Measurements from ENCODE around the gene BRME1. TPM values are rescaled to one million over a fixed set of nuclear protein-coding genes. Genes with fewer than 3 reads are reported as not detected.
A peak's percentile ranks its signal among the peaks of the same experiment; 100 is the strongest.

The BRME1 gene
- total and polyA plus RNA-seq, 2 of the 13 experiments (the other 11 are each of a cell fraction or from before 2014, with no cell fraction given), result 0.74 to 1.5 TPM

DNA sequence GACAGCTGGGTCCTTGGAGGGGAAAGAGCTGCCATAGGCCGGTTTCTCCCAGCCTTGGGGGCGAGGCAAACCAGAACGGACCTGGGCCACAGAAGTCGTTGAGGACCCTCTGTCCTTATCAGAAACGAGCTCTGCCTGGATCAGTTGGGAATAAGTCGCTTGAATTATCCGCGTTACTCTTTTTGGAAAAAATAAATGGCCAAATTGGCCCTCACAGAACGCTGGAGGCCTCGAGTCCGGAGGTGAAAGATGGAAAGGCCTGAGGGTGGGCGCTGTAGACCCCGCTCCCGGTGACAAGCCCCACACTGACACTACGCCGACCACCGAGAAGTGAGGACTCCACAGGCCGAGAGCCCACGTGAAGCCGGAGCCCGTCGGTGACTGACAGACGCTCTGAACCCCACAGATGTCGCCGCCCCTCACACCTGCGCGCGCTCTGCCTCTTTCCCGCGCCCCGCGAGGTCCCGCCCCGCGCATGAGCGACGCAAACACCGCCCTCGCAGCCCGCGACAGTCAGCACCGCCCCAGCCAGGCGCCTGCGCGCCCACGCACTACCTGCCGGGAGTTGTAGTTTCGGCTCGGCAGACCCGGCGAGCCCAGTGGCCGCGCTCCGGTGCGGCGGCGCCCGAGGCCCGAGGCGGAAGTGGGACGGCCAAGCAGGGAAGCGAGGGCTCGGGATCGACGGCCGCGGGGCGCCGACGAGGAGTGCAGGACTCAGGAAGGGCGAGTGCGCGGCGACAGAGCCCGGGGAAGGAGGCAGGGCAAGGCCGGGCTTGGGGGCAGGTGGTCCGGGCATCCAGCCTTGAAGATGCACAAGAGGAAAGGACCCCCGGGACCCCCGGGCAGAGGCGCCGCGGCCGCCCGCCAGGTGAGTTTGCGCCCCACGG, at the start of gene BRME1, which contains the start of gene CC2D1A (continued):
- TF ChIP-seq POLR2A (IDR thresholded peaks at IDR 0.05; ENCODE audit: insufficient read depth in 1 of 2, low read depth in 2 of 2, low read length in 2 of 2) (peak; percentile 59 to 69), ZNF484 (CRISPR knock-in tag; IDR thresholded peaks at IDR 0.05; ENCODE audit: borderline replicate concordance, low read depth) (no peak), PHF21A (CRISPR knock-in tag; IDR thresholded peaks at IDR 0.05) (0 out of 2 replicates have a peak, but pooled peaks have one; percentile 14), REPIN1 (CRISPR knock-in tag; IDR thresholded peaks at IDR 0.05; ENCODE audit: borderline replicate concordance, low read depth) (peak; percentile 75; the same call in 1 of the 2 replicates), KAT8 (CRISPR knock-in tag; IDR thresholded peaks at IDR 0.05) (peak; percentile 90), ZNF879 (CRISPR knock-in tag; IDR thresholded peaks at IDR 0.05) (peak; percentile 94), ZNF468 (CRISPR knock-in tag; IDR thresholded peaks at IDR 0.05) (no peak), SSRP1 (CRISPR knock-in tag; IDR thresholded peaks at IDR 0.05) (no peak), STAT5B (CRISPR knock-in tag; IDR thresholded peaks at IDR 0.05) (no peak), ZNF264 (CRISPR knock-in tag; IDR thresholded peaks at IDR 0.05) (no peak), SRSF4 (IDR thresholded peaks at IDR 0.05; ENCODE audit: low read depth, low read length, poor library complexity, severe bottlenecking) (no peak)
- TF ChIP-seq, protein P1, sequence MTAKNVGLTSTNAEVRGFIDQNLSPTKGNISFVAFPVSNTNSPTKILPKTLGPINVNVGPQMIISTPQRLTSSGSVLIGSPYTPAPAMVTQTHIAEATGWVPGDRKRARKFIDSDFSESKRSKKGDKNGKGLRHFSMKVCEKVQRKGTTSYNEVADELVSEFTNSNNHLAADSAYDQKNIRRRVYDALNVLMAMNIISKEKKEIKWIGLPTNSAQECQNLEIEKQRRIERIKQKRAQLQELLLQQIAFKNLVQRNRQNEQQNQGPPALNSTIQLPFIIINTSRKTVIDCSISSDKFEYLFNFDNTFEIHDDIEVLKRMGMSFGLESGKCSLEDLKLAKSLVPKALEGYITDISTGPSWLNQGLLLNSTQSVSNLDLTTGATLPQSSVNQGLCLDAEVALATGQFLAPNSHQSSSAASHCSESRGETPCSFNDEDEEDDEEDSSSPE (CRISPR knock-in tag; IDR thresholded peaks at IDR 0.05), result peak; percentile 99
- TF ChIP-seq, protein P2, sequence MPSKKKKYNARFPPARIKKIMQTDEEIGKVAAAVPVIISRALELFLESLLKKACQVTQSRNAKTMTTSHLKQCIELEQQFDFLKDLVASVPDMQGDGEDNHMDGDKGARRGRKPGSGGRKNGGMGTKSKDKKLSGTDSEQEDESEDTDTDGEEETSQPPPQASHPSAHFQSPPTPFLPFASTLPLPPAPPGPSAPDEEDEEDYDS (CRISPR knock-in tag; IDR thresholded peaks at IDR 0.05), result peak; percentile 40
- TF ChIP-seq, protein P3, sequence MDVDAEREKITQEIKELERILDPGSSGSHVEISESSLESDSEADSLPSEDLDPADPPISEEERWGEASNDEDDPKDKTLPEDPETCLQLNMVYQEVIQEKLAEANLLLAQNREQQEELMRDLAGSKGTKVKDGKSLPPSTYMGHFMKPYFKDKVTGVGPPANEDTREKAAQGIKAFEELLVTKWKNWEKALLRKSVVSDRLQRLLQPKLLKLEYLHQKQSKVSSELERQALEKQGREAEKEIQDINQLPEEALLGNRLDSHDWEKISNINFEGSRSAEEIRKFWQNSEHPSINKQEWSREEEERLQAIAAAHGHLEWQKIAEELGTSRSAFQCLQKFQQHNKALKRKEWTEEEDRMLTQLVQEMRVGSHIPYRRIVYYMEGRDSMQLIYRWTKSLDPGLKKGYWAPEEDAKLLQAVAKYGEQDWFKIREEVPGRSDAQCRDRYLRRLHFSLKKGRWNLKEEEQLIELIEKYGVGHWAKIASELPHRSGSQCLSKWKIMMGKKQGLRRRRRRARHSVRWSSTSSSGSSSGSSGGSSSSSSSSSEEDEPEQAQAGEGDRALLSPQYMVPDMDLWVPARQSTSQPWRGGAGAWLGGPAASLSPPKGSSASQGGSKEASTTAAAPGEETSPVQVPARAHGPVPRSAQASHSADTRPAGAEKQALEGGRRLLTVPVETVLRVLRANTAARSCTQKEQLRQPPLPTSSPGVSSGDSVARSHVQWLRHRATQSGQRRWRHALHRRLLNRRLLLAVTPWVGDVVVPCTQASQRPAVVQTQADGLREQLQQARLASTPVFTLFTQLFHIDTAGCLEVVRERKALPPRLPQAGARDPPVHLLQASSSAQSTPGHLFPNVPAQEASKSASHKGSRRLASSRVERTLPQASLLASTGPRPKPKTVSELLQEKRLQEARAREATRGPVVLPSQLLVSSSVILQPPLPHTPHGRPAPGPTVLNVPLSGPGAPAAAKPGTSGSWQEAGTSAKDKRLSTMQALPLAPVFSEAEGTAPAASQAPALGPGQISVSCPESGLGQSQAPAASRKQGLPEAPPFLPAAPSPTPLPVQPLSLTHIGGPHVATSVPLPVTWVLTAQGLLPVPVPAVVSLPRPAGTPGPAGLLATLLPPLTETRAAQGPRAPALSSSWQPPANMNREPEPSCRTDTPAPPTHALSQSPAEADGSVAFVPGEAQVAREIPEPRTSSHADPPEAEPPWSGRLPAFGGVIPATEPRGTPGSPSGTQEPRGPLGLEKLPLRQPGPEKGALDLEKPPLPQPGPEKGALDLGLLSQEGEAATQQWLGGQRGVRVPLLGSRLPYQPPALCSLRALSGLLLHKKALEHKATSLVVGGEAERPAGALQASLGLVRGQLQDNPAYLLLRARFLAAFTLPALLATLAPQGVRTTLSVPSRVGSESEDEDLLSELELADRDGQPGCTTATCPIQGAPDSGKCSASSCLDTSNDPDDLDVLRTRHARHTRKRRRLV (CRISPR knock-in tag; IDR thresholded peaks at IDR 0.05), result 0 out of 2 replicates have a peak, but pooled peaks have one; percentile 6
- TF ChIP-seq, protein P4, sequence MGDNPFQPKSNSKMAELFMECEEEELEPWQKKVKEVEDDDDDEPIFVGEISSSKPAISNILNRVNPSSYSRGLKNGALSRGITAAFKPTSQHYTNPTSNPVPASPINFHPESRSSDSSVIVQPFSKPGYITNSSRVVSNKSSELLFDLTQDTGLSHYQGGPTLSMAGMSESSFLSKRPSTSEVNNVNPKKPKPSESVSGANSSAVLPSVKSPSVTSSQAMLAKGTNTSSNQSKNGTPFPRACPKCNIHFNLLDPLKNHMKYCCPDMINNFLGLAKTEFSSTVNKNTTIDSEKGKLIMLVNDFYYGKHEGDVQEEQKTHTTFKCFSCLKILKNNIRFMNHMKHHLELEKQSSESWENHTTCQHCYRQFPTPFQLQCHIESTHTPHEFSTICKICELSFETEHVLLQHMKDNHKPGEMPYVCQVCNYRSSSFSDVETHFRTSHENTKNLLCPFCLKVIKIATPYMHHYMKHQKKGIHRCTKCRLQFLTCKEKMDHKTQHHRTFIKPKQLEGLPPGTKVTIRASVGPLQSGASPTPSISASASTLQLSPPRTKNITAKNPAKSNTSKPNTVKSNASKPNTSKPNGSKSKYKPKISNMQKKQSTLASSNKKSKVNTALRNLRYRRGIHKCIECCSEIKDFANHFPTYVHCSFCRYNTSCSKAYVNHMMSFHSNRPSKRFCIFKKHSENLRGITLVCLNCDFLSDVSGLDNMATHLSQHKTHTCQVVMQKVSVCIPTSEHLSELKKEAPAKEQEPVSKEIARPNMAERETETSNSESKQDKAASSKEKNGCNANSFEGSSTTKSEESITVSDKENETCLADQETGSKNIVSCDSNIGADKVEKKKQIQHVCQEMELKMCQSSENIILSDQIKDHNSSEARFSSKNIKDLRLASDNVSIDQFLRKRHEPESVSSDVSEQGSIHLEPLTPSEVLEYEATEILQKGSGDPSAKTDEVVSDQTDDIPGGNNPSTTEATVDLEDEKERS (CRISPR knock-in tag; IDR thresholded peaks at IDR 0.05), result no peak
- TF ChIP-seq, protein P5, sequence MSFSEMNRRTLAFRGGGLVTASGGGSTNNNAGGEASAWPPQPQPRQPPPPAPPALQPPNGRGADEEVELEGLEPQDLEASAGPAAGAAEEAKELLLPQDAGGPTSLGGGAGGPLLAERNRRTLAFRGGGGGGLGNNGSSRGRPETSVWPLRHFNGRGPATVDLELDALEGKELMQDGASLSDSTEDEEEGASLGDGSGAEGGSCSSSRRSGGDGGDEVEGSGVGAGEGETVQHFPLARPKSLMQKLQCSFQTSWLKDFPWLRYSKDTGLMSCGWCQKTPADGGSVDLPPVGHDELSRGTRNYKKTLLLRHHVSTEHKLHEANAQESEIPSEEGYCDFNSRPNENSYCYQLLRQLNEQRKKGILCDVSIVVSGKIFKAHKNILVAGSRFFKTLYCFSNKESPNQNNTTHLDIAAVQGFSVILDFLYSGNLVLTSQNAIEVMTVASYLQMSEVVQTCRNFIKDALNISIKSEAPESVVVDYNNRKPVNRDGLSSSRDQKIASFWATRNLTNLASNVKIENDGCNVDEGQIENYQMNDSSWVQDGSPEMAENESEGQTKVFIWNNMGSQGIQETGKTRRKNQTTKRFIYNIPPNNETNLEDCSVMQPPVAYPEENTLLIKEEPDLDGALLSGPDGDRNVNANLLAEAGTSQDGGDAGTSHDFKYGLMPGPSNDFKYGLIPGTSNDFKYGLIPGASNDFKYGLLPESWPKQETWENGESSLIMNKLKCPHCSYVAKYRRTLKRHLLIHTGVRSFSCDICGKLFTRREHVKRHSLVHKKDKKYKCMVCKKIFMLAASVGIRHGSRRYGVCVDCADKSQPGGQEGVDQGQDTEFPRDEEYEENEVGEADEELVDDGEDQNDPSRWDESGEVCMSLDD (CRISPR knock-in tag; IDR thresholded peaks at IDR 0.05; ENCODE audit: borderline replicate concordance), result peak; percentile 61; the same call in 1 of the 2 replicates
